ENCODE results near the gene WDR43. TPM values are rescaled to one million over a fixed set of nuclear protein-coding genes. Genes with fewer than 3 reads are reported as not detected.
A peak's percentile ranks its signal among the peaks of the same experiment; 100 is the strongest.

The WDR43 gene
- total RNA-seq, 1 experiment from 2014 or later, result 77.0 TPM

DNA sequence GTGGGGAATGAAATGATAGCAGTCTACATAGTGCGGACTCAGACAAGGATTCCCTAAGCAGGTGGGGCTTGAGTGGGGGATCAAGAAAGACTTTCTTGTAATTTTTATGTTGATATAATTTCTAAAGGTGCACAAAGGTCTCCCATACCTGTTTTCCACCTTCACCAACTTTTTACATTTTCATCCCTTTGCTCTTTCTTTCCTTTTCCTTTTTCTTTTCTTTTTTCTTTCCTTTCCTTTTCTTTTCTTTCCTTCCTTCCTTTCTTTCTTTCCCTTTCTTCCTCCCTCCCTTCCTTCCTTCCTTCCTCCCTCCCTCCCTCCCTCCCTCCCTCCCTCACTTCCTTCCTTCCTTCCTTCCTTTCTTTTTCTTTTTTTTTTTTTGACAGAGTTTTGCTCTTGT, 14.3 kb upstream of the WDR43 start:
- DNase-seq, result no peak
- Histone ChIP-seq H2AFZ (ENCODE audit: low read length) (no peak overlapping the region), H3K9me3 (ENCODE audit: low read length) (no peaks in the 10 kb centered on the region), H3K79me2 (ENCODE audit: low read length) (no peaks in the 10 kb centered on the region), H3K4me3 (ENCODE audit: low read length) (no peak overlapping the region), H3K4me2 (ENCODE audit: low read depth, low read length, poor library complexity, severe bottlenecking) (no peak overlapping the region), H3K4me1 (ENCODE audit: low read length) (no peaks in the 10 kb centered on the region), H3K36me3 (ENCODE audit: insufficient read depth, low read length) (no peaks in the 10 kb centered on the region), H3K9ac (ENCODE audit: low read length) (no peak overlapping the region), H3K27me3 (ENCODE audit: low read length) (no peaks in the 10 kb centered on the region), H3K27ac (ENCODE audit: low read length) (no peak overlapping the region), H4K20me1 (ENCODE audit: insufficient read depth, low read depth, low read length) (no peaks in the 10 kb centered on the region), H3K9me2 (replicated peaks; ENCODE audit: insufficient read depth, low read length) (no peaks in the 10 kb centered on the region)

DNA sequence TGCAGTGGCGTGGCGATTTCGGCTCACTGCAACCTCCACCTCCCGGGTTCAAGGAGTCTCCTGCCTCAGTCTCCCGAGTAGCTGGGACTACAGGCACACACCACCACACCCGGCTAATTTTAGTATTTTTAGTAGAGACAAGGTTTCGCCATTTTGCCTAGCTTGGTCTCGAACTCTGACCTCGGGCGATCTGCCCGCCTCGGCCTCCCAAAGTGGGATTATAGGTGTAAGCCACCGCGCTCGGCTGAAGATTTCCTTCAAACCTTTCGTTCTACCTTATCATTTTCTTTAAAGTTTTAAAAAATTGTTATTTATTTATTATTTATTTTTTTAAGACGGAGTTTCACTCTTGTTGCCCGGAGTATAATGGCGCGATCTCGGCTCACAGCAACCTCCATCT, 979 bp upstream of the WDR43 start:
- peaks cover 15% of the 10 kb centered on the region for H3K36me3 ChIP-seq (ENCODE audit: insufficient read depth, low read length)
- H3K27me3 ChIP-seq (ENCODE audit: low read length), result no peaks in the 10 kb centered on the region
- no peak overlapping the region for H3K9ac ChIP-seq (ENCODE audit: low read length)
- H3K9me3 ChIP-seq (ENCODE audit: low read length), result no peaks in the 10 kb centered on the region
- peaks cover 31% of the 10 kb centered on the region for H4K20me1 ChIP-seq (ENCODE audit: insufficient read depth, low read depth, low read length)
- no peak overlapping the region for H3K4me2 ChIP-seq (ENCODE audit: low read depth, low read length, poor library complexity, severe bottlenecking)
- H3K4me1 ChIP-seq (ENCODE audit: low read length), result peaks cover 24% of the 10 kb centered on the region
- DNase-seq, result no peak
- no peak overlapping the region for H3K27ac ChIP-seq (ENCODE audit: low read length)
- no peak overlapping the region for H2AFZ ChIP-seq (ENCODE audit: low read length)
- H3K9me2 ChIP-seq (replicated peaks; ENCODE audit: insufficient read depth, low read length), result no peaks in the 10 kb centered on the region
- H3K4me3 ChIP-seq (ENCODE audit: low read length), result no peak overlapping the region
- peaks cover 41% of the 10 kb centered on the region for H3K79me2 ChIP-seq (ENCODE audit: low read length)

DNA sequence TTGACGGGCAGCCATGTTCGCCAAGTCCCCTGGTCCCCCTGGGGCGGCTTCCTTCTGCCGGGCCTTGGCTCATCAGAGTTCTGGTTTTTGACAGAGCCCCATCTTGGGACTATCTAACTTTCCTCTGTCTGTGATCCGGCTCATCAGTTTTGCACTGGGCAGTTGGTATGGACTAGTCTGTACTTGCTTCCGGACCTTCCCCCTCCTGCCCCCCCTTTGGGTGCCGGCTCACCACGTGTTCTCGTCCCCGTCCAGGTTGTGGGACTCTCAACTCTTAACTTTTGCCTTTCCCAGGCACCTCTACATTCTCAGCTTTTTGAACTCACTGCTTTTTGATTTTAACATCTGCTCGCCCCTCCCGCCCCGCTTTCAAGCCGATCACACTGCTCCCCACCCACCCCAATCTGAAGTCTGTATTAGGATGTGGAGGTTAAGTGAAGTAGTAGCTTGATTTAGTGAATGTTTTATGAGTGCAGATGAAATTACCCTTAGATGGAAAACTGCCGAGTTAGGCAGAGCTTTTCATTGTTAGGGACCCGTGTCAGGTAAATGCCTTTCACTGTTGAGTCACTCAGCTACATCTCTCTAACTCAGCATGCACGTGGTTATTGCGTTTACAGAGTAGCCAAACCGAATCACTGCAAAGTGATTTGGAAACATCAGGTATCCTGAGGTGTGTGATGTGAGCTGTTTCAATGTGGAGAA, 874 bp downstream of the WDR43 start:
- peak; percentile 82 for DNase-seq
- Histone ChIP-seq H3K4me3 (ENCODE audit: low read length) (peak overlapping the region; percentile 88), H3K27me3 (ENCODE audit: low read length) (no peaks in the 10 kb centered on the region), H3K4me1 (ENCODE audit: low read length) (peaks cover 38% of the 10 kb centered on the region), H3K4me2 (ENCODE audit: low read depth, low read length, poor library complexity, severe bottlenecking) (peak overlapping the region; percentile 83), H3K9me2 (replicated peaks; ENCODE audit: insufficient read depth, low read length) (no peaks in the 10 kb centered on the region), H3K9ac (ENCODE audit: low read length) (peak overlapping the region; percentile 98), H4K20me1 (ENCODE audit: insufficient read depth, low read depth, low read length) (peaks cover 49% of the 10 kb centered on the region), H3K27ac (ENCODE audit: low read length) (peak overlapping the region; percentile 61), H2AFZ (ENCODE audit: low read length) (no peak overlapping the region), H3K9me3 (ENCODE audit: low read length) (no peaks in the 10 kb centered on the region), H3K79me2 (ENCODE audit: low read length) (peaks cover 59% of the 10 kb centered on the region), H3K36me3 (ENCODE audit: insufficient read depth, low read length) (peaks cover 17% of the 10 kb centered on the region)

DNA sequence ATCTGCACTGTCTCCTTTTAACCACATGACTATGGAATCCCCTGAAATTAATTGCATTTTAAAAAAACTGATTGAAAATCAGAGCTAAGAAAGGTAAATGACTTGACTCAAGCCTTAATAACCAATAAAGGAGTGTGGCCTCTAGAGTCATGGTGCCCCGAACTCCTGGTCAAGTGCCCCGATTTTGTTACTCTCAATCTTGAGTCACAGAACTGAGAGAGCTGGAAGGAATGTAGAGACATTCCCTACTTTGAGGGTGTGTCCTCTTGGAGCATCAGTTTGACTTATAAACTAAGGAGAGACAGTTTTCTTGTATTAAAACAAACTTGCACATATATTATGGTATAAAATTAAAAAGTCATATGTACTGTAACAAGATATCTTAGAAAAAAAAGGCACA, 2.4 kb downstream of the WDR43 start:
- Histone ChIP-seq H3K4me2 (ENCODE audit: low read depth, low read length, poor library complexity, severe bottlenecking) (peak overlapping the region; percentile 83), H3K4me1 (ENCODE audit: low read length) (peaks cover 38% of the 10 kb centered on the region), H3K27me3 (ENCODE audit: low read length) (no peaks in the 10 kb centered on the region), H3K9me3 (ENCODE audit: low read length) (no peaks in the 10 kb centered on the region), H4K20me1 (ENCODE audit: insufficient read depth, low read depth, low read length) (peaks cover 64% of the 10 kb centered on the region), H3K79me2 (ENCODE audit: low read length) (peaks cover 75% of the 10 kb centered on the region), H3K36me3 (ENCODE audit: insufficient read depth, low read length) (peaks cover 33% of the 10 kb centered on the region), H3K9me2 (replicated peaks; ENCODE audit: insufficient read depth, low read length) (no peaks in the 10 kb centered on the region), H3K4me3 (ENCODE audit: low read length) (peak overlapping the region; percentile 88), H3K27ac (ENCODE audit: low read length) (no peak overlapping the region), H2AFZ (ENCODE audit: low read length) (no peak overlapping the region), H3K9ac (ENCODE audit: low read length) (peak overlapping the region; percentile 98)
- no peak for DNase-seq

DNA sequence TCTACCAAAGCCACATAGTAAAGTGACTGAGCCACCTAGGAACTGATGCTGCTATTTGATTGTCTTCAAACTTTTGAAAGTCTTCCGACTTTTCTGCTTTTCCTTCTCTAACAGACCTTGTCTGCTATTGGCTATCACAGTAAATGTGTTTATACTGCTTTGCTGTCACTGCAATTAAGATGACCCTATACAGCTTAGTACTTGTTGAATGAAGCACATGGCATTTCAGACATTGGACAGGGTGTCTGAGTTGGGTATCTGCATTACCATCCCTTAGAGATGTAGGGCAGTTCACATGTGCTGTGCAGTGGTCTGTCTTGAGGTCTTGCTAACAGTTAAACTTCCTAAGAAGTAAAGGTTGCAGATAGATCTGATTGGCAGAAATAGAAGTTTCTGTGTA, 3.6 kb downstream of the WDR43 start:
- no peaks in the 10 kb centered on the region for H3K9me2 ChIP-seq (replicated peaks; ENCODE audit: insufficient read depth, low read length)
- peak overlapping the region; percentile 88; the same call in 1 of the 2 replicates for H3K4me3 ChIP-seq (ENCODE audit: low read length)
- no peaks in the 10 kb centered on the region for H3K27me3 ChIP-seq (ENCODE audit: low read length)
- H4K20me1 ChIP-seq (ENCODE audit: insufficient read depth, low read depth, low read length), result peaks cover 72% of the 10 kb centered on the region
- H3K4me1 ChIP-seq (ENCODE audit: low read length), result peaks cover 38% of the 10 kb centered on the region
- H3K4me2 ChIP-seq (ENCODE audit: low read depth, low read length, poor library complexity, severe bottlenecking), result peak overlapping the region; percentile 83
- H3K9ac ChIP-seq (ENCODE audit: low read length), result peak overlapping the region; percentile 98; the same call in 1 of the 2 replicates
- H2AFZ ChIP-seq (ENCODE audit: low read length), result no peak overlapping the region
- peaks cover 86% of the 10 kb centered on the region for H3K79me2 ChIP-seq (ENCODE audit: low read length)
- no peaks in the 10 kb centered on the region for H3K9me3 ChIP-seq (ENCODE audit: low read length)
- peaks cover 45% of the 10 kb centered on the region for H3K36me3 ChIP-seq (ENCODE audit: insufficient read depth, low read length)
- no peak overlapping the region; the same call in 1 of the 2 replicates for H3K27ac ChIP-seq (ENCODE audit: low read length)
- DNase-seq, result no peak

DNA sequence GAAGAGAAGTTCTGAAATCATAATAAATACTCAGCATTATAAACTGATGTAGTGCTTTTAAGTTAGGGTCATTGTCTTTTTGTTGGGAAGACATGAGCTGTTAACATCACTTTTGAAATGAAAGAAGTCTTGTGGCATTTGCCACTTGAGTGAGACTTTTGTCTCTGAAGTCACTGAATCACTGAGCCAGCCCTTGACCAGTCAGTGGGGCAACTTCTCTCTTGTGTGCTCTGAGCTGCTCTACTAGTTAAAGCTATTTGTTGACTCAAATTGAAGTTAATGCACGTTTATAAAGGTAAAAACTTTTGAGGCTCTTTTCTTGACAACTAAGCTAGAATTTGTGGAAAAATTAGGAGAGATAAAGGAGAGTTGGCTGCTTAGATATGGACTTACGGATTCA, 6.7 kb downstream of the WDR43 start:
- Histone ChIP-seq H3K79me2 (ENCODE audit: low read length) (peaks cover 100% of the 10 kb centered on the region), H3K36me3 (ENCODE audit: insufficient read depth, low read length) (peaks cover 72% of the 10 kb centered on the region), H3K9me2 (replicated peaks; ENCODE audit: insufficient read depth, low read length) (no peaks in the 10 kb centered on the region), H3K4me1 (ENCODE audit: low read length) (peaks cover 37% of the 10 kb centered on the region), H3K4me3 (ENCODE audit: low read length) (no peak overlapping the region), H2AFZ (ENCODE audit: low read length) (no peak overlapping the region), H3K9ac (ENCODE audit: low read length) (no peak overlapping the region), H3K4me2 (ENCODE audit: low read depth, low read length, poor library complexity, severe bottlenecking) (no peak overlapping the region), H3K27ac (ENCODE audit: low read length) (no peak overlapping the region), H4K20me1 (ENCODE audit: insufficient read depth, low read depth, low read length) (peaks cover 90% of the 10 kb centered on the region), H3K27me3 (ENCODE audit: low read length) (no peaks in the 10 kb centered on the region), H3K9me3 (ENCODE audit: low read length) (no peaks in the 10 kb centered on the region)
- no peak for DNase-seq

DNA sequence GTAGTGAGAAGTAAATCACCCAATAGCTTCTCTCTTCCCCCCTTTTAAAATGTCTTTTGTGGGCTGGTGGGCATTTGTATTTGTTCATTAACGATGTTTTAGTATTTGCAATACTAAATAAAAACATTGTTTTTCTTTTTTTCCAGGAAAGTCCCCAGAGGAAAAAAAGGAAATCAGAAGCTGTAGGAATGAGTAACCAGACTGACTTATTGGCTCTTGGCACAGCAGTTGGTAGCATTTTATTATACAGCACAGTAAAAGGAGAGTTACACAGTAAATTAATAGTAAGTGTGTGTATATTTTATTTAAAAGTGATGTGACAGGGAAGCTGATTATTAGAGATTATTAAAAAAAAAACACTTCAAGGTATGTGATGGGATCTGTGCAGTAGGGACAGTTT, 7.4 kb downstream of the WDR43 start:
- Histone ChIP-seq H2AFZ (ENCODE audit: low read length) (no peak overlapping the region), H3K79me2 (ENCODE audit: low read length) (peaks cover 100% of the 10 kb centered on the region), H3K27ac (ENCODE audit: low read length) (no peak overlapping the region), H3K9me3 (ENCODE audit: low read length) (no peaks in the 10 kb centered on the region), H3K27me3 (ENCODE audit: low read length) (no peaks in the 10 kb centered on the region), H3K36me3 (ENCODE audit: insufficient read depth, low read length) (peaks cover 72% of the 10 kb centered on the region; the same call in 1 of the 2 replicates), H3K4me3 (ENCODE audit: low read length) (no peak overlapping the region), H3K4me2 (ENCODE audit: low read depth, low read length, poor library complexity, severe bottlenecking) (no peak overlapping the region), H3K4me1 (ENCODE audit: low read length) (peaks cover 31% of the 10 kb centered on the region), H4K20me1 (ENCODE audit: insufficient read depth, low read depth, low read length) (peaks cover 90% of the 10 kb centered on the region), H3K9ac (ENCODE audit: low read length) (no peak overlapping the region), H3K9me2 (replicated peaks; ENCODE audit: insufficient read depth, low read length) (no peaks in the 10 kb centered on the region)
- DNase-seq, result no peak

DNA sequence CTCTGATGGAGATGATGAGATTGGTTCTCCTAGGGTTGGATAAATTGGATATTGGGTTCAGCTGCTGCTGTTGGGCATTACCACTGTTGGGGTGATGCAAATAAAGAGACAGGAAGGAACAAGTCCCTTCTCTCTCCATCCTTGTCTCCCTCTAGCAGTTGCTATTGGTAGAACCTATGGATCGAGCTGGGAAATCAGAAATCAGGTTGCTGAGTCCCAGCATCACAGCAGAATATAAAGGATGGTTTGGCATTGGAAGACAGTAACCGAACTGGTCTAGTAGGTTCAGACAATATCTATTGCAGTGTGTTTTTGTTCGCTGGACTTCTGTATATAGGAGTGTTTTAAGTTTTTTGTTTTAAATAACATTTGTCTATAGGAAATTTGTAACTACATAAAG, 8.1 kb downstream of the WDR43 start:
- Histone ChIP-seq H3K9ac (ENCODE audit: low read length) (no peak overlapping the region), H3K9me2 (replicated peaks; ENCODE audit: insufficient read depth, low read length) (no peaks in the 10 kb centered on the region), H3K9me3 (ENCODE audit: low read length) (no peaks in the 10 kb centered on the region), H3K27me3 (ENCODE audit: low read length) (no peaks in the 10 kb centered on the region), H2AFZ (ENCODE audit: low read length) (no peak overlapping the region), H3K36me3 (ENCODE audit: insufficient read depth, low read length) (peaks cover 69% of the 10 kb centered on the region; the same call in 1 of the 2 replicates), H3K4me3 (ENCODE audit: low read length) (no peak overlapping the region), H3K4me1 (ENCODE audit: low read length) (peaks cover 24% of the 10 kb centered on the region), H3K27ac (ENCODE audit: low read length) (no peak overlapping the region), H3K4me2 (ENCODE audit: low read depth, low read length, poor library complexity, severe bottlenecking) (no peak overlapping the region), H3K79me2 (ENCODE audit: low read length) (peaks cover 99% of the 10 kb centered on the region), H4K20me1 (ENCODE audit: insufficient read depth, low read depth, low read length) (peaks cover 82% of the 10 kb centered on the region)
- DNase-seq, result no peak

Data from Karpas-422 (cell line).